LNCaP clone FGC (cell line): ENCODE measurements around the gene ZNF438.

Experiments used
- DNase-seq: peaks from one replicate; pipeline ENCODE4 v3.0.0-alpha.2; 2011; ENCODE audit warnings: low read depth
- H3K4me3 ChIP-seq: 2 replicates; pipeline ENCODE4 v1.5.1; 2011; ENCODE audit warnings: mild to moderate bottlenecking, low read depth, low read length, control low read depth
- TF ChIP-seq, protein P1 (sequence below): IDR thresholded peaks from 2 replicates; pipeline ENCODE4 v1.5.1; 2012; ENCODE audit warnings: mild to moderate bottlenecking; ENCODE audit not compliant: control insufficient read depth, insufficient read depth; ENCODE audit errors: extremely low read depth

ZNF438 gene

DNA sequence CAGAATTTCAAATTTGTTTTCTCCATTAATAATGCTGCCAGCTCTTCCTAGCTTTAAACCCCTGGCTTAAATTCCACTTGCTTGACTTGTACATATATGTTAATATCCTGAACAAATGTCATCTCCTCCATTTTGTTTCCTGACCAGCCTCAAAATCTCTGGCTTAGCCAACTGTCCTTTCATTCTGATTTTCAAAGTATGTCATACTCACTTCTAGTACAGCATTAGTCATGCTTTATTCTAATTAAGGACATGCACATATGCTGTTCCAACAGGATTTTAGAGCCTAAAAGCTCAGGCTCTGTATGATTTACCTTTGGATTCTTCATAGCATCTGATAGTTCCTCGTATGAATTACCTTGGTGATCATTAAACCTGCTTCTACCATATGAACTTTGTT, 158.3 kb downstream of the ZNF438 start:
- H3K4me3 ChIP-seq = no peak overlapping the region
- DNase-seq = no peak
- TF ChIP-seq, protein P1, sequence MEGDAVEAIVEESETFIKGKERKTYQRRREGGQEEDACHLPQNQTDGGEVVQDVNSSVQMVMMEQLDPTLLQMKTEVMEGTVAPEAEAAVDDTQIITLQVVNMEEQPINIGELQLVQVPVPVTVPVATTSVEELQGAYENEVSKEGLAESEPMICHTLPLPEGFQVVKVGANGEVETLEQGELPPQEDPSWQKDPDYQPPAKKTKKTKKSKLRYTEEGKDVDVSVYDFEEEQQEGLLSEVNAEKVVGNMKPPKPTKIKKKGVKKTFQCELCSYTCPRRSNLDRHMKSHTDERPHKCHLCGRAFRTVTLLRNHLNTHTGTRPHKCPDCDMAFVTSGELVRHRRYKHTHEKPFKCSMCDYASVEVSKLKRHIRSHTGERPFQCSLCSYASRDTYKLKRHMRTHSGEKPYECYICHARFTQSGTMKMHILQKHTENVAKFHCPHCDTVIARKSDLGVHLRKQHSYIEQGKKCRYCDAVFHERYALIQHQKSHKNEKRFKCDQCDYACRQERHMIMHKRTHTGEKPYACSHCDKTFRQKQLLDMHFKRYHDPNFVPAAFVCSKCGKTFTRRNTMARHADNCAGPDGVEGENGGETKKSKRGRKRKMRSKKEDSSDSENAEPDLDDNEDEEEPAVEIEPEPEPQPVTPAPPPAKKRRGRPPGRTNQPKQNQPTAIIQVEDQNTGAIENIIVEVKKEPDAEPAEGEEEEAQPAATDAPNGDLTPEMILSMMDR = no peak

DNA sequence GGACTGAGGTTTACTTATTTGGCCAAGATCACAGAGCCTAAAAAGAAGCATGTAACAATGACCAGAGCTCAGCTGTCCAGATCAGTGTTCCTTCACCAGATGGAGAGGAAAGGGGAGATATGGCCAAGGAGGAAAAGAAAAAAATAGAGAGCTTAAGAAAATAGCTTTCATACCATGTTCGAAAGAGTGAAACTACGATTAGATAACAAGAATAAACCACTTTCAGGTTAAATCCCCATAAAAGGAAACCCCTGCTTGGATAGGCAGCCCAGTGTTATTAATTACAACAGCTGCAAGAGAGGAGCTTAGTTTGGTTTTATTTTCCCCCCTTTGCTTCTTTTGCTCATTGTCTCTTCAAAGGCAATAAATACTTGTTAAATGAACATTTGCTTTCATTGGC, 160.8 kb downstream of the ZNF438 start:
- DNase-seq = no peak
- TF ChIP-seq, protein P1 = no peak
- H3K4me3 ChIP-seq = no peak overlapping the region

DNA sequence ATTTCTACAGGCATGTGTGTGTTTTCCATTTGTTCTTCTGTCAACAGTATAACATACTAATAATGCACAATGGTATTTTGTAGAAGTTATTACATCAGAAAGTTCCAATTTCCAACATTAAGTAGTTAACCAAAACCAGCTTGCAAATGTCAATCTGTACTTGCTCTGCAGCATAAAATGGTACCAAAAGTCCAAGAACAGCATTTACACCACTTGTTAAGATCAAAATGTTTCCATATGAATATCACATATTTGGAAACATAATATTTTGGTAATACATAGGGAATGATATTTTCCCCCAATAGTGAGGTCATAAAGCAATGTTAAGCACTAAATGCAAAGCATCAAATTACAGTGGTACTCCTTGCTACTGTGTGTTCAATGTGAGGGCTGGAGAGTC, 162.1 kb downstream of the ZNF438 start:
- no peak for DNase-seq
- TF ChIP-seq, protein P1 = no peak
- no peak overlapping the region for H3K4me3 ChIP-seq

DNA sequence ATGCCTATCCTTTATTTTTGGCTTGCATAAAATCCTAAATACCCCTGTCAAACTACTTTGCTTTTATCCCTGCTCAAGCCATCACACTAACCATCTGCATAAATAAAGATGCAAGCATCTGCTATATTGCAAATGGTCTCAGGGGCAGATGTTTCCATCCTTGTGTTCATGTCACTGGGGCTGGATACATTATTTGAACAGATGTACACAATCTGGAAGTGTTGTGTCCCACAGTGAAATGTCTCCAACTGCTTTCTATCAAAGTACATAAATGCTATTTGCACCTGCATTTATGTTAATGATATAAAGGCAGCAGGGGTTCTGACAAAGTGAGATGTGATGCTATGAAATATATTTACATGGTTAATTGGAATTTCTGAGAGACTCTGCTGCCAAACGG, 163.1 kb downstream of the ZNF438 start:
- no peak overlapping the region for H3K4me3 ChIP-seq
- TF ChIP-seq, protein P1 = no peak
- DNase-seq = no peak

DNA sequence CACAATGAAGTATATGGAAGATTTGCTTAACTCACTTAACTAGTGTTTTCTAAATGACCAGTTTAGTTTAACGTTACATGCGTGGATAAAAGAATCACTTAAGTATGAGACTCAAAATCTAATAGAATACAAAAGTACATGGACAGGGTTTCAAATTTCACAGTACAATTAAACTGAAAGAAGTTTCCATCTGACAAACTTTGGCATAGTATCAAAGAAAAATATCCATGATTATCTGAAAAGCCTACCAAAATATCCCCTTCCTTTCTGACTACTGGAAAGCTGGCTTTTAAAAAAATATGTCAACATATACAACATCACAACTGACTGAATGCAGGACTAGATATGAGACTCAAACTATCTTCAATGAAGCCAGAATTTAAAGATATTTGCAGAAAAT, 164.8 kb downstream of the ZNF438 start:
- no peak for DNase-seq
- TF ChIP-seq, protein P1 = no peak

DNA sequence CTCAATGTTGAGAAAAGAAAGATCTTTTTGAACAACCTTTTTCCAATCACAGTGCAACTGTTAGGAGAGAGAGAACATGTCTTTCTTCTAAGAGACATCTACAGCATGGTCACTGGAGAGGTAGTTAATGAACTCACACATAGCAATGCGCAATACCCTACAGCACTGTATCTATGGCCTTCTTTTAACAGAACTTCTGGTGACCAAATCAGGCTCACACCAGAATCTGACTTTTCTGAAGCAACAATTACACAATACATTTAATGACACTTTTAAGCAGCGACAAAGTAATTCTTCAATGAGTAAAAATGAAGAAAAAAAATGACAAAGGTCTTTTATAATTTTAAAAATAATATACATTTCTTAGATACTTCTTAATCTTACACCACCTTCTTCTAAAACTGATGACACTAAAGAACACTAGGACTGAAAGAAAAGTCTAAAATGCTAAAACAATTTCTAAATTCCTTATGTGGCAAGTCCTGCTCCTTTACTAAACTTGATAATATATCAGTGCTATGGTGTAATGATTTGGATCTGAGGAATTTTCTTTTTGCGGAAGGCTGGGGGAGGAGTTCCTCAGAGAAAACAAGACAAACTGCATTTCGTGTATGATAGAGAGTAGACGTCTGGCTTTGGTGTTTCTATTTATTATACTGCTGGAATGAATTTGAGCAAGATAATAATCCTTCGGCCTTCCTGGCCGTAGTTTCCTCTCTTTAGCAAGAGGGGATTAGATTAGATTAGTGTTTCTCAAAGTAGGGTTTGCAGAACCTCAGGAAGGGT, 166.3 kb downstream of the ZNF438 start:
- no peak overlapping the region for H3K4me3 ChIP-seq
- DNase-seq = no peak
- TF ChIP-seq, protein P1 = no peak

More for the DNA sequence above, 164.8 kb downstream of the ZNF438 start:
- no peak overlapping the region for H3K4me3 ChIP-seq
